G401 (cell line): ENCODE data around the gene FBXO5. TPM values are rescaled to one million over a fixed set of nuclear protein-coding genes. Genes with fewer than 3 reads are reported as not detected.
"Not testable (repeated sequence)": the region's sequence is repeated elsewhere in the genome, so short reads cannot be mapped to it uniquely, and the experiment has no call there.

Source experiments
- DNase-seq: peaks from one replicate; pipeline ENCODE4 v3.0.0-alpha.2; 2015; ENCODE audit warnings: low spot score
- in situ Hi-C: cut with HindIII; loops from 2 replicates; pipeline ENCODE4 v1.10.0; 2016; ENCODE audit warnings: low sequenced_read_pairs, mixed read lengths
- total RNA-seq: library from RNA; depleted of rRNA; stranded (reverse); fragments of >200 nt; shearing (Covaris generic); gene quantifications from 2 replicates; pipeline ENCODE4 v1.2.3, GENCODE V29; 2014; rRNA removed

FBXO5 gene
- total RNA-seq, 1 experiment from 2014 or later: 30.5 TPM

- DNase-seq, in situ Hi-C loops: not testable (repeated sequence)
Measured at GRCh38 chr6:152966168-152966894, 16.5 kb downstream of the FBXO5 start.

GRCh38 chr6:152959333-152959732 lies 23.5 kb downstream of the FBXO5 start:
- in situ Hi-C loops: no loop called here
- no peak for DNase-seq

GRCh38 chr6:152957796-152958195 lies 25.0 kb downstream of the FBXO5 start:
- no peak for DNase-seq
- in situ Hi-C loops: no loop called here

- no peak for DNase-seq
- in situ Hi-C loops: no loop called here
Measured at GRCh38 chr6:152954443-152954842, 28.4 kb downstream of the FBXO5 start.

GRCh38 chr6:152952866-152953509 lies 29.9 kb downstream of the FBXO5 start:
- DNase-seq: peak; percentile 65
- in situ Hi-C loops: no loop called here

GRCh38 chr6:152952045-152952444 lies 30.8 kb downstream of the FBXO5 start:
- in situ Hi-C loops: no loop called here
- no peak for DNase-seq

- DNase-seq: no peak
- in situ Hi-C loops: no loop called here
Measured at GRCh38 chr6:152950240-152950639, 32.6 kb downstream of the FBXO5 start.

GRCh38 chr6:152948150-152948768 lies 34.6 kb downstream of the FBXO5 start:
- in situ Hi-C loops: no loop called here

GRCh38 chr6:152946995-152947394 lies 35.8 kb downstream of the FBXO5 start:
- in situ Hi-C loops: no loop called here
- DNase-seq: no peak

More at GRCh38 chr6:152948150-152948768, 34.6 kb downstream of the FBXO5 start:
- DNase-seq: peak; percentile 81

- no peak for DNase-seq
- in situ Hi-C loops: no loop called here
Measured at GRCh38 chr6:152946484-152946883, 36.4 kb downstream of the FBXO5 start.

- in situ Hi-C loops: loop anchor here (5.0 kb wide), 1 partner anchor 81 kb away; no protein-coding TSS in a partner anchor
- no peak for DNase-seq
Measured at GRCh38 chr6:152943260-152943897, 39.5 kb downstream of the FBXO5 start.

GRCh38 chr6:152942319-152942869 lies 40.4 kb downstream of the FBXO5 start:
- in situ Hi-C loops: loop anchor here (5.0 kb wide), 1 partner anchor 80 kb away; no protein-coding TSS in a partner anchor
- no peak for DNase-seq

- in situ Hi-C loops: loop anchor here (5.0 kb wide), 1 partner anchor 79 kb away; no protein-coding TSS in a partner anchor
Measured at GRCh38 chr6:152941746-152942145, 41.1 kb downstream of the FBXO5 start.

GRCh38 chr6:152932865-152933264 lies 50.0 kb downstream of the FBXO5 start:
- in situ Hi-C loops: no loop called here
- DNase-seq: no peak

More at GRCh38 chr6:152941746-152942145, 41.1 kb downstream of the FBXO5 start:
- DNase-seq: no peak

- in situ Hi-C loops: no loop called here
- DNase-seq: peak; percentile 97
Measured at GRCh38 chr6:152922706-152923105, 60.1 kb downstream of the FBXO5 start.

Other genes with a start within 250 kb of the FBXO5 start
- gene VIP, start 232.2 kb downstream of the FBXO5 start, total RNA-seq: not detected in 2 replicates
- gene MTRF1L, start 19.7 kb upstream of the FBXO5 start, total RNA-seq: 8.0 and 29.1 TPM in 2 replicates
- gene RGS17, start 148.2 kb upstream of the FBXO5 start, total RNA-seq: 0.58 TPM in 1 of 2 replicates, not detected in the other